CD4-positive, alpha-beta T cell (primary cell): ENCODE results near the gene KIAA1614. TPM values are rescaled to one million over a fixed set of nuclear protein-coding genes. Genes with fewer than 3 reads are reported as not detected.

Experiments
- ATAC-seq: fragments of 200-7000 bp; cut with Tn5 transposase; one replicate; pipeline ENCODE4 v1.10.0; 2022; ENCODE audit warnings: mild to moderate bottlenecking; ENCODE audit not compliant: poor library complexity
- CTCF ChIA-PET: fragments of 350-600 bp; sonication (Branson Sonifier 250); formaldehyde crosslinking; loops from one replicate; lab custom pipeline; 2021; ENCODE audit warnings: antibody characterized with exemption, inconsistent platforms; lab: Charles Lee
- POLR2A ChIA-PET: fragments of 350-600 bp; sonication (Branson Sonifier 250); formaldehyde crosslinking; loops from one replicate; lab custom pipeline; 2021; ENCODE audit warnings: antibody characterized with exemption, inconsistent platforms; lab: Charles Lee
- DNase-seq, 14 experiments: peaks; one replicate each; pipeline ENCODE4 v3.0.0-alpha.2; 2013 to 2020; ENCODE audit warnings: mixed read lengths in 2 of 14
- H3K27ac ChIP-seq, 2 donors: one replicate each; pipeline versions ENCODE4 v1.5.1 to v1.7.0; 2013; ENCODE audit warnings: low read length in 2 of 2, low read depth in 1 of 2, mild to moderate bottlenecking in 1 of 2
- H3K27me3 ChIP-seq, 2 experiments: 1 replicate in 1 of 2; 2 replicates in 1 of 2; pipeline versions ENCODE4 v1.6.1 to v1.7.0; 2013; ENCODE audit warnings: low read length in 2 of 2, control low read depth in 1 of 2, mild to moderate bottlenecking in 1 of 2, moderate library complexity in 1 of 2; ENCODE audit not compliant: insufficient read depth in 2 of 2, control insufficient read depth in 1 of 2
- H3K36me3 ChIP-seq: one replicate; pipeline ENCODE4 v1.6.1; 2013; ENCODE audit warnings: low read length, control low read depth; ENCODE audit not compliant: insufficient read depth
- H3K4me1 ChIP-seq: one replicate; pipeline ENCODE4 v1.6.1; 2013; ENCODE audit warnings: low read length, control low read depth; ENCODE audit not compliant: insufficient read depth
- H3K4me3 ChIP-seq: one replicate; pipeline ENCODE4 v1.5.1; 2013; ENCODE audit warnings: mild to moderate bottlenecking, low read length, moderate library complexity
- H3K9me3 ChIP-seq, 2 experiments: 1 replicate in 1 of 2; 2 replicates in 1 of 2; pipeline versions ENCODE4 v1.6.1 to v1.7.0; 2013; ENCODE audit warnings: low read length in 2 of 2, mild to moderate bottlenecking in 2 of 2, control low read depth in 1 of 2, moderate library complexity in 1 of 2; ENCODE audit not compliant: control insufficient read depth in 1 of 2, insufficient read depth in 1 of 2
- H3K27ac Mint-ChIP-seq: one replicate; pipeline ENCODE4 v1.8.0; 2020; ENCODE audit warnings: mixed read lengths
- H3K27me3 Mint-ChIP-seq: one replicate; pipeline ENCODE4 v1.8.0; 2021; ENCODE audit warnings: mixed read lengths
- H3K36me3 Mint-ChIP-seq: one replicate; pipeline ENCODE4 v1.8.0; 2021; ENCODE audit warnings: low read depth, mixed read lengths
- H3K4me1 Mint-ChIP-seq: one replicate; pipeline ENCODE4 v1.8.0; 2021; ENCODE audit warnings: low read depth, mixed read lengths
- H3K4me3 Mint-ChIP-seq: one replicate; pipeline ENCODE4 v1.8.0; 2020; ENCODE audit warnings: mild to moderate bottlenecking, mixed read lengths
- H3K9me3 Mint-ChIP-seq: one replicate; pipeline ENCODE4 v1.8.0; 2020; ENCODE audit warnings: mixed read lengths
- CTCF ChIP-seq: fragments of 200-600 bp; IDR thresholded peaks from one replicate; pipeline ENCODE4 v1.8.0; 2022; ENCODE audit warnings: antibody characterized with exemption, mild to moderate bottlenecking
- intact Hi-C, 2 experiments: fragments of 100-400 bp; cut with DNase I in 1 of 2; cut with micrococcal nuclease in 1 of 2; formaldehyde crosslinking; loops; one replicate each; pipeline versions ENCODE4 v1.15.1 to v1.9.0; 2023 to 2025; cut with DNase I, micrococcal nuclease
- total RNA-seq, 174 experiments: library from RNA in 2 of 174; stranded (reverse) in 2 of 174; gene quantifications; one replicate each; pipeline ENCODE4 v1.2.3 and lab custom pipeline; 2021 to 2026

KIAA1614 gene
- total RNA-seq, 2 experiments from 2014 or later = 0.14 to 0.20 TPM

- DNase-seq (no peak), ATAC-seq (no peak)
- Histone ChIP-seq H3K27me3 (no peaks in the 10 kb centered on the region), H3K4me3 (no peak overlapping the region), H3K27ac (no peak overlapping the region), H3K4me1 (peaks cover 9% of the 10 kb centered on the region), H3K9me3 (no peaks in the 10 kb centered on the region), H3K36me3 (peaks cover 57% of the 10 kb centered on the region)
- H3K27me3 Mint-ChIP-seq = no peaks in the 10 kb centered on the region
- H3K27ac Mint-ChIP-seq = peak overlapping the region; percentile 47
- H3K4me3 Mint-ChIP-seq = no peak overlapping the region
- intact Hi-C loops = no loop called here
- peaks cover 88% of the 10 kb centered on the region for H3K36me3 Mint-ChIP-seq
- H3K9me3 Mint-ChIP-seq = no peaks in the 10 kb centered on the region
- TF ChIP-seq CTCF = no peak
- H3K4me1 Mint-ChIP-seq = peaks cover 30% of the 10 kb centered on the region
- ChIA-PET POLR2A (interaction anchor here (1.3 kb wide), 1 partner anchor 40 kb away, joined by 4 read pairs; the partner anchor contains the start of gene STX6), CTCF (no interaction called here)
Observed at GRCh38 chr1:180982422-180982821, 69.7 kb downstream of the KIAA1614 start.

- no peak overlapping the region for H3K27ac Mint-ChIP-seq
- Histone ChIP-seq H3K27me3 (no peaks in the 10 kb centered on the region), H3K4me1 (no peaks in the 10 kb centered on the region), H3K4me3 (no peak overlapping the region), H3K27ac (no peak overlapping the region), H3K9me3 (no peaks in the 10 kb centered on the region), H3K36me3 (peaks cover 87% of the 10 kb centered on the region)
- no peak overlapping the region for H3K4me3 Mint-ChIP-seq
- peaks cover 2% of the 10 kb centered on the region for H3K4me1 Mint-ChIP-seq
- intact Hi-C loops = no loop called here
- ChIA-PET POLR2A (no interaction called here), CTCF (no interaction called here)
- ATAC-seq = no peak
- H3K36me3 Mint-ChIP-seq = peaks cover 96% of the 10 kb centered on the region
- H3K9me3 Mint-ChIP-seq = no peaks in the 10 kb centered on the region
- no peaks in the 10 kb centered on the region for H3K27me3 Mint-ChIP-seq
- TF ChIP-seq CTCF = no peak
- DNase-seq = no peak
Observed at GRCh38 chr1:180988253-180988752, 75.6 kb downstream of the KIAA1614 start.

- H3K27ac Mint-ChIP-seq = no peak overlapping the region
- H3K27ac ChIP-seq = no peak overlapping the region
- no peaks in the 10 kb centered on the region for H3K9me3 Mint-ChIP-seq
- no peak for DNase-seq
- no peak overlapping the region for H3K4me3 Mint-ChIP-seq
- no peaks in the 10 kb centered on the region for H3K4me1 ChIP-seq
- H3K9me3 ChIP-seq = no peaks in the 10 kb centered on the region
- ChIA-PET CTCF (no interaction called here), POLR2A (no interaction called here)
- no peaks in the 10 kb centered on the region for H3K4me1 Mint-ChIP-seq
- TF ChIP-seq CTCF = no peak
- ATAC-seq = no peak
- H3K4me3 ChIP-seq = no peak overlapping the region
- peaks cover 81% of the 10 kb centered on the region for H3K36me3 Mint-ChIP-seq
- peaks cover 55% of the 10 kb centered on the region for H3K36me3 ChIP-seq
- H3K27me3 ChIP-seq = no peaks in the 10 kb centered on the region
- no peaks in the 10 kb centered on the region for H3K27me3 Mint-ChIP-seq
- intact Hi-C loops = no loop called here
Observed at GRCh38 chr1:180994262-180994661, 81.6 kb downstream of the KIAA1614 start.
